ENCODE measurements around the gene TEX26. TPM values are rescaled to one million over a fixed set of nuclear protein-coding genes. Genes with fewer than 3 reads are reported as not detected.
"Not testable (repeated sequence)": the region's sequence is repeated elsewhere in the genome, so short reads cannot be mapped to it uniquely, and the experiment has no call there.

TEX26 gene
- polyA plus RNA-seq, 1 donor from 2014 or later = not detected

- no peak overlapping the region for H2AFZ ChIP-seq (ENCODE audit: low read depth, low read length)
- H3K9ac ChIP-seq (ENCODE audit: low read length) = no peak overlapping the region
- no peak overlapping the region for H3K27ac ChIP-seq (ENCODE audit: low read length)
- H3F3A ChIP-seq (ENCODE audit: insufficient read depth, low read length, poor library complexity, severe bottlenecking) = no peaks in the 10 kb centered on the region
- H3K36me3 ChIP-seq (ENCODE audit: insufficient read depth, low read length) = no peaks in the 10 kb centered on the region
- H3K4me3 ChIP-seq (ENCODE audit: low read length) = no peak overlapping the region
- H3K9me2 ChIP-seq (ENCODE audit: insufficient read depth, low read length) = no peaks in the 10 kb centered on the region
- no peaks in the 10 kb centered on the region for H3K9me3 ChIP-seq (ENCODE audit: low read length)
- TF ChIP-seq TAF1 (IDR thresholded peaks at IDR 0.05; ENCODE audit: low read depth) (no peak), POLR2AphosphoS5 (IDR thresholded peaks at IDR 0.05) (no peak), EP300 (conservative IDR thresholded peaks at IDR 0.05; ENCODE audit: poor library complexity, severe bottlenecking) (no peak), REST (IDR thresholded peaks at IDR 0.05; ENCODE audit: borderline replicate concordance) (no peak), SMC3 (conservative IDR thresholded peaks at IDR 0.05; ENCODE audit: poor library complexity) (no peak), MXI1 (conservative IDR thresholded peaks at IDR 0.05; ENCODE audit: poor library complexity, severe bottlenecking) (no peak), EZH2 (IDR thresholded peaks at IDR 0.05; ENCODE audit: borderline replicate concordance, insufficient read depth, low read length, poor library complexity, severe bottlenecking) (no peak), RAD21 (conservative IDR thresholded peaks at IDR 0.05) (no peak)
- TF ChIP-seq, protein P1, sequence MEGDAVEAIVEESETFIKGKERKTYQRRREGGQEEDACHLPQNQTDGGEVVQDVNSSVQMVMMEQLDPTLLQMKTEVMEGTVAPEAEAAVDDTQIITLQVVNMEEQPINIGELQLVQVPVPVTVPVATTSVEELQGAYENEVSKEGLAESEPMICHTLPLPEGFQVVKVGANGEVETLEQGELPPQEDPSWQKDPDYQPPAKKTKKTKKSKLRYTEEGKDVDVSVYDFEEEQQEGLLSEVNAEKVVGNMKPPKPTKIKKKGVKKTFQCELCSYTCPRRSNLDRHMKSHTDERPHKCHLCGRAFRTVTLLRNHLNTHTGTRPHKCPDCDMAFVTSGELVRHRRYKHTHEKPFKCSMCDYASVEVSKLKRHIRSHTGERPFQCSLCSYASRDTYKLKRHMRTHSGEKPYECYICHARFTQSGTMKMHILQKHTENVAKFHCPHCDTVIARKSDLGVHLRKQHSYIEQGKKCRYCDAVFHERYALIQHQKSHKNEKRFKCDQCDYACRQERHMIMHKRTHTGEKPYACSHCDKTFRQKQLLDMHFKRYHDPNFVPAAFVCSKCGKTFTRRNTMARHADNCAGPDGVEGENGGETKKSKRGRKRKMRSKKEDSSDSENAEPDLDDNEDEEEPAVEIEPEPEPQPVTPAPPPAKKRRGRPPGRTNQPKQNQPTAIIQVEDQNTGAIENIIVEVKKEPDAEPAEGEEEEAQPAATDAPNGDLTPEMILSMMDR (IDR thresholded peaks at IDR 0.05; ENCODE audit: poor library complexity, severe bottlenecking) = no peak
- no peaks in the 10 kb centered on the region for H4K20me1 ChIP-seq (ENCODE audit: insufficient read depth)
- H3K79me2 ChIP-seq (replicated peaks; ENCODE audit: insufficient read depth, low read length) = no peaks in the 10 kb centered on the region
- no peak overlapping the region for H3K4me2 ChIP-seq (ENCODE audit: low read length)
- H3K27me3 ChIP-seq (ENCODE audit: insufficient read depth, low read depth, low read length) = no peaks in the 10 kb centered on the region
Measured at GRCh38 chr13:30925429-30925828, 7.0 kb upstream of the TEX26 start.

GRCh38 chr13:30926781-30927180 is 5.7 kb upstream of the TEX26 start:
- Histone ChIP-seq H3F3A (ENCODE audit: insufficient read depth, low read length, poor library complexity, severe bottlenecking) (no peaks in the 10 kb centered on the region), H3K27ac (ENCODE audit: low read length) (no peak overlapping the region), H3K36me3 (ENCODE audit: insufficient read depth, low read length) (no peaks in the 10 kb centered on the region), H4K20me1 (ENCODE audit: insufficient read depth) (no peaks in the 10 kb centered on the region), H2AFZ (ENCODE audit: low read depth, low read length) (no peak overlapping the region), H3K9me2 (ENCODE audit: insufficient read depth, low read length) (no peaks in the 10 kb centered on the region), H3K79me2 (replicated peaks; ENCODE audit: insufficient read depth, low read length) (no peaks in the 10 kb centered on the region), H3K4me3 (ENCODE audit: low read length) (no peak overlapping the region), H3K27me3 (ENCODE audit: insufficient read depth, low read depth, low read length) (no peaks in the 10 kb centered on the region), H3K9ac (ENCODE audit: low read length) (no peak overlapping the region), H3K4me2 (ENCODE audit: low read length) (no peak overlapping the region), H3K9me3 (ENCODE audit: low read length) (no peaks in the 10 kb centered on the region)
- TF ChIP-seq EZH2 (IDR thresholded peaks at IDR 0.05; ENCODE audit: borderline replicate concordance, insufficient read depth, low read length, poor library complexity, severe bottlenecking) (no peak), POLR2AphosphoS5 (IDR thresholded peaks at IDR 0.05) (no peak), MXI1 (conservative IDR thresholded peaks at IDR 0.05; ENCODE audit: poor library complexity, severe bottlenecking) (no peak), SMC3 (conservative IDR thresholded peaks at IDR 0.05; ENCODE audit: poor library complexity) (no peak), RAD21 (conservative IDR thresholded peaks at IDR 0.05) (no peak), EP300 (conservative IDR thresholded peaks at IDR 0.05; ENCODE audit: poor library complexity, severe bottlenecking) (no peak), TAF1 (IDR thresholded peaks at IDR 0.05; ENCODE audit: low read depth) (no peak), REST (IDR thresholded peaks at IDR 0.05; ENCODE audit: borderline replicate concordance) (no peak)
- TF ChIP-seq, protein P1 (IDR thresholded peaks at IDR 0.05; ENCODE audit: poor library complexity, severe bottlenecking) = no peak

DNA sequence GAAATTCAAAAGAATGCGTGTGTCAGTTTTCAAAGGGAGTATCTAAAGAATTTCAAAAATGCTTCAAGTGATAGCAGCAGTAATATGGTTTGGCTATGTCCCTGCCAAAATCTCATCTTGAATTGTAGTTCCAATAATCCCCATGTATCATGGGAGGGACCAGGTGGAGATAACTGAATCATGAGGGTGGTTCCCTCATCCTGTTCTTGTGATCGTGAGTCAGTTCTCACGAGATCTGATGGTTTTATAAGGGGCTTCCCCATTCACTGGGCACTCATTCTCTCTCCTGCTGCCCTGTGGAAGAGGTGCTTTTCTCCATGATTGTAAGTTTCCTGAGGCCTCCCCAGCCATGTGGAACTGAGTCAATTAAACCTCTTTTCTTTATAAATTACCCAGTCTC is 5.3 kb upstream of the TEX26 start:
- not testable (repeated sequence) for H2AFZ ChIP-seq (ENCODE audit: low read depth, low read length); H3K4me3 ChIP-seq (ENCODE audit: low read length); H3K27me3 ChIP-seq (ENCODE audit: insufficient read depth, low read depth, low read length); H3K79me2 ChIP-seq (replicated peaks; ENCODE audit: insufficient read depth, low read length); H3K9me2 ChIP-seq (ENCODE audit: insufficient read depth, low read length); H3K4me2 ChIP-seq (ENCODE audit: low read length); H3K36me3 ChIP-seq (ENCODE audit: insufficient read depth, low read length); H3F3A ChIP-seq (ENCODE audit: insufficient read depth, low read length, poor library complexity, severe bottlenecking); H4K20me1 ChIP-seq (ENCODE audit: insufficient read depth); H3K27ac ChIP-seq (ENCODE audit: low read length); H3K9me3 ChIP-seq (ENCODE audit: low read length); H3K9ac ChIP-seq (ENCODE audit: low read length)
